HG02938 (cell line): ENCODE measurements around the gene EDEM2.
"Not testable (repeated sequence)": the region's sequence is repeated elsewhere in the genome, so short reads cannot be mapped to it uniquely, and the experiment has no call there.

Source experiments
- ATAC-seq: cut with Tn5 transposase; IDR thresholded peaks from one replicate; pipeline ENCODE4 v1.9.1; 2021; ENCODE audit warnings: mild to moderate bottlenecking, moderate library complexity; ENCODE audit not compliant: unreplicated experiment

Gene EDEM2

GRCh38 chr20:35088231-35089145 lies 58.6 kb downstream of the EDEM2 start:
- no peak for ATAC-seq

GRCh38 chr20:35087791-35088190 lies 59.3 kb downstream of the EDEM2 start:
- no peak for ATAC-seq

DNA sequence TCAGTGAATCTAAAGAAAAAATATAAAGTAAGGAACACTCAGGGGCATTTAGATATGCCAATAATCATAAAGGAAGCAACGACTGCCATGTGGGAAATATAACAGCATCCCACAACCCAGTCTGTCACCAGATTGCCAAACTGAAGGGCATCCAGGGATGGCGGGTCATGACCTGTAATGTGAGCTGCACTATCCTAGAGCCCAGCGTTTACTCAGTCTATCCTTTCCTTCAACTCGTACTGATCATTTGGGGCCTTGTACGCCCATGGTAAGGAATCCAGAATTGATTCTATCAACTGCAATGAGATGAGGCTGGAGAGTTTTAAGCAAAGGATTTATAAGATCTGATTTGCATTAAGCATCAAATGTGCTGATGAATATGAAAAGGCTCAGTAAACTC lies 59.8 kb downstream of the EDEM2 start:
- ATAC-seq, result no peak

- ATAC-seq, result no peak
Observed at GRCh38 chr20:35085477-35086225, 61.5 kb downstream of the EDEM2 start.

DNA sequence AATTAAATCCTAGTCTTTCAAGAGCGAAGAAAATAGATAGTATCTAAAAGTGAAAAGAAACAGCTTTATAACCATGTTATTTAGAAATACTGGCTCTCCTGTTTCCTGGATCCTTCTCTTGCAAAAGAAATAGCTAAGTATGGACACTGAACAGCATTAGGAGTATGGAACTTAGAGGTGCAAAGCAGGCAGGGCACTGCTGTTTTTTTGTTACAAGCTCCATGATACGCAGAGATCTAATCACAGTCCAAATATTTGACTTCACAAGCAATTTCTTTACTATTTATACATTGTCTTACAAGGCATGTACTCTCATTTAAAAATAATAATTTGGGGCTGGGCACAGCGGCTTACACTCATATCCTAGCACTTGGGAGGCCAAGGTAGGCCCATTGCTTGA lies 62.1 kb downstream of the EDEM2 start:
- ATAC-seq, result no peak

GRCh38 chr20:35080348-35080642 lies 66.8 kb downstream of the EDEM2 start:
- ATAC-seq, result not testable (repeated sequence)

- ATAC-seq, result no peak
Observed at GRCh38 chr20:35079472-35080347, 67.4 kb downstream of the EDEM2 start.

GRCh38 chr20:35077872-35078271 lies 69.3 kb downstream of the EDEM2 start:
- ATAC-seq, result no peak

GRCh38 chr20:35077341-35077740 lies 69.8 kb downstream of the EDEM2 start:
- no peak for ATAC-seq

DNA sequence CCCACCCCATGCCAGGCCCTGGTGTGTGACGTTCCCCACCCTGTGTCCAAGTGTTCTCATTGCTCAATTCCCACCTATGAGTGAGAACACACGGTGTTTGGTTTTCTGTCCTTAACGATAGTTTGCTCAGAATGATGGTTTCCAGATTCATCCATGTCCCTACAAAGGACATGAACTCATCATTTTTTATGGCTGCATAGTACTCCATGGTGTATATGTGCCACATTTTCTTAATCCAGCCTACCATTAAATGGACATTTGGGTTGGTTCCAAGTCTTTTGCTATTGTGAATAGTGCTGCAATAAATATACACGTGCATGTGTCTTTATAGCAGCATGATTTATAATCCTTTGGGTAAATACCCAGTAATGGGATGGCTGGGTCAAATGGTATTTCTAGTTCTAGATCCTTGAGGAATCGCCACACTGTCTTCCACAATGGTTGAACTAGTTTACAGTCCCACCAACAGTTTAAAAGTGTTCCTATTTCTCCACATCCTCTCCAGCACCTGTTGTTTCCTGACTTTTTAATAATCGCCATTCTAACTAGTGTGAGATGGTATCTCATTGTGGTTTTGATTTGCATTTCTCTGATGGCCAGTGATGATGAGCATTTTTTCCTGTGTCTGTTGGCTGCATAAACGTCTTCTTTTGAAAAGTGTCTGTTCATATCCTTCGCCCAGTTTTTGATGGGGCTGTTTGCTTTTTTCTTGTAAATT lies 75.5 kb downstream of the EDEM2 start:
- not testable (repeated sequence) for ATAC-seq

- ATAC-seq, result no peak
Observed at GRCh38 chr20:35066194-35066593, 80.9 kb downstream of the EDEM2 start.
